GM23248 (cell line): ENCODE measurements around the gene UST.

Experiments
- EZH2 ChIP-seq: fragments of 200-600 bp; sonication (generic); IDR thresholded peaks from 2 replicates; pipeline ENCODE4 v1.6.1; 2018; ENCODE audit warnings: antibody characterized with exemption, mild to moderate bottlenecking; ENCODE audit not compliant: insufficient read depth, poor library complexity, severe bottlenecking
- EZH2phosphoT487 ChIP-seq: fragments of 200-600 bp; sonication (generic); IDR thresholded peaks from 2 replicates; pipeline ENCODE4 v1.6.1; 2018; ENCODE audit warnings: antibody characterized with exemption, moderate library complexity, mild to moderate bottlenecking, low read depth; ENCODE audit not compliant: insufficient read depth

DNA sequence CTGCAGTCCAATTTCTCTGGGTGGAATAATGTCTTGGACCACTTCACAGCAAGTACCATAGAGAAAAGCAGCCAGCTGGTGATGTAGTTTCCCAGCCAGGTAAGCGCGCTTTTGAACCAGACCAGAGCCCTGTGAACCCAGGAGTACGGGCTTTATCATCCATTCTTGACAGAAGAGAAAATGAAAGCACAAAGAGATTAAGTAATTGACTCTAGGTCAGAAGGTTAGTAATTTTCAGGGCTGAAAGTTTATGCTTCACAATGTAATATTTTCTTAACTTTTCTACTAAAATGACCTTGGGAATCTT lies 7.1 kb upstream of the UST start:
- no peak for TF ChIP-seq EZH2
- TF ChIP-seq EZH2phosphoT487 = no peak
